ENCODE data around the gene FOSL1. TPM values are rescaled to one million over a fixed set of nuclear protein-coding genes. Genes with fewer than 3 reads are reported as not detected.

Gene FOSL1
- total and polyA plus RNA-seq, 2 experiments from 2014 or later, result 14.6 to 17.1 TPM

GRCh38 chr11:65866509-65867283 lies 33.5 kb downstream of the FOSL1 start:
- TF ChIP-seq ZNF114 (CRISPR knock-in tag; IDR thresholded peaks at IDR 0.05) (no peak), ZNF331 (CRISPR knock-in tag; IDR thresholded peaks at IDR 0.05; ENCODE audit: low read depth) (no peak), REST (IDR thresholded peaks at IDR 0.05; ENCODE audit: unreplicated experiment) (no peak), EZH2 (IDR thresholded peaks at IDR 0.05; ENCODE audit: low read depth, unreplicated experiment) (no peak), NANOG (IDR thresholded peaks at IDR 0.05; ENCODE audit: borderline replicate concordance) (no peak)
- TF ChIP-seq, protein P1, sequence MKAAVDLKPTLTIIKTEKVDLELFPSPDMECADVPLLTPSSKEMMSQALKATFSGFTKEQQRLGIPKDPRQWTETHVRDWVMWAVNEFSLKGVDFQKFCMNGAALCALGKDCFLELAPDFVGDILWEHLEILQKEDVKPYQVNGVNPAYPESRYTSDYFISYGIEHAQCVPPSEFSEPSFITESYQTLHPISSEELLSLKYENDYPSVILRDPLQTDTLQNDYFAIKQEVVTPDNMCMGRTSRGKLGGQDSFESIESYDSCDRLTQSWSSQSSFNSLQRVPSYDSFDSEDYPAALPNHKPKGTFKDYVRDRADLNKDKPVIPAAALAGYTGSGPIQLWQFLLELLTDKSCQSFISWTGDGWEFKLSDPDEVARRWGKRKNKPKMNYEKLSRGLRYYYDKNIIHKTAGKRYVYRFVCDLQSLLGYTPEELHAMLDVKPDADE (IDR thresholded peaks at IDR 0.05), result no peak
- TF ChIP-seq, protein P2, sequence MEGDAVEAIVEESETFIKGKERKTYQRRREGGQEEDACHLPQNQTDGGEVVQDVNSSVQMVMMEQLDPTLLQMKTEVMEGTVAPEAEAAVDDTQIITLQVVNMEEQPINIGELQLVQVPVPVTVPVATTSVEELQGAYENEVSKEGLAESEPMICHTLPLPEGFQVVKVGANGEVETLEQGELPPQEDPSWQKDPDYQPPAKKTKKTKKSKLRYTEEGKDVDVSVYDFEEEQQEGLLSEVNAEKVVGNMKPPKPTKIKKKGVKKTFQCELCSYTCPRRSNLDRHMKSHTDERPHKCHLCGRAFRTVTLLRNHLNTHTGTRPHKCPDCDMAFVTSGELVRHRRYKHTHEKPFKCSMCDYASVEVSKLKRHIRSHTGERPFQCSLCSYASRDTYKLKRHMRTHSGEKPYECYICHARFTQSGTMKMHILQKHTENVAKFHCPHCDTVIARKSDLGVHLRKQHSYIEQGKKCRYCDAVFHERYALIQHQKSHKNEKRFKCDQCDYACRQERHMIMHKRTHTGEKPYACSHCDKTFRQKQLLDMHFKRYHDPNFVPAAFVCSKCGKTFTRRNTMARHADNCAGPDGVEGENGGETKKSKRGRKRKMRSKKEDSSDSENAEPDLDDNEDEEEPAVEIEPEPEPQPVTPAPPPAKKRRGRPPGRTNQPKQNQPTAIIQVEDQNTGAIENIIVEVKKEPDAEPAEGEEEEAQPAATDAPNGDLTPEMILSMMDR (conservative IDR thresholded peaks at IDR 0.05; ENCODE audit: low read depth in 2 of 2), result no peak
- TF ChIP-seq, protein P3, sequence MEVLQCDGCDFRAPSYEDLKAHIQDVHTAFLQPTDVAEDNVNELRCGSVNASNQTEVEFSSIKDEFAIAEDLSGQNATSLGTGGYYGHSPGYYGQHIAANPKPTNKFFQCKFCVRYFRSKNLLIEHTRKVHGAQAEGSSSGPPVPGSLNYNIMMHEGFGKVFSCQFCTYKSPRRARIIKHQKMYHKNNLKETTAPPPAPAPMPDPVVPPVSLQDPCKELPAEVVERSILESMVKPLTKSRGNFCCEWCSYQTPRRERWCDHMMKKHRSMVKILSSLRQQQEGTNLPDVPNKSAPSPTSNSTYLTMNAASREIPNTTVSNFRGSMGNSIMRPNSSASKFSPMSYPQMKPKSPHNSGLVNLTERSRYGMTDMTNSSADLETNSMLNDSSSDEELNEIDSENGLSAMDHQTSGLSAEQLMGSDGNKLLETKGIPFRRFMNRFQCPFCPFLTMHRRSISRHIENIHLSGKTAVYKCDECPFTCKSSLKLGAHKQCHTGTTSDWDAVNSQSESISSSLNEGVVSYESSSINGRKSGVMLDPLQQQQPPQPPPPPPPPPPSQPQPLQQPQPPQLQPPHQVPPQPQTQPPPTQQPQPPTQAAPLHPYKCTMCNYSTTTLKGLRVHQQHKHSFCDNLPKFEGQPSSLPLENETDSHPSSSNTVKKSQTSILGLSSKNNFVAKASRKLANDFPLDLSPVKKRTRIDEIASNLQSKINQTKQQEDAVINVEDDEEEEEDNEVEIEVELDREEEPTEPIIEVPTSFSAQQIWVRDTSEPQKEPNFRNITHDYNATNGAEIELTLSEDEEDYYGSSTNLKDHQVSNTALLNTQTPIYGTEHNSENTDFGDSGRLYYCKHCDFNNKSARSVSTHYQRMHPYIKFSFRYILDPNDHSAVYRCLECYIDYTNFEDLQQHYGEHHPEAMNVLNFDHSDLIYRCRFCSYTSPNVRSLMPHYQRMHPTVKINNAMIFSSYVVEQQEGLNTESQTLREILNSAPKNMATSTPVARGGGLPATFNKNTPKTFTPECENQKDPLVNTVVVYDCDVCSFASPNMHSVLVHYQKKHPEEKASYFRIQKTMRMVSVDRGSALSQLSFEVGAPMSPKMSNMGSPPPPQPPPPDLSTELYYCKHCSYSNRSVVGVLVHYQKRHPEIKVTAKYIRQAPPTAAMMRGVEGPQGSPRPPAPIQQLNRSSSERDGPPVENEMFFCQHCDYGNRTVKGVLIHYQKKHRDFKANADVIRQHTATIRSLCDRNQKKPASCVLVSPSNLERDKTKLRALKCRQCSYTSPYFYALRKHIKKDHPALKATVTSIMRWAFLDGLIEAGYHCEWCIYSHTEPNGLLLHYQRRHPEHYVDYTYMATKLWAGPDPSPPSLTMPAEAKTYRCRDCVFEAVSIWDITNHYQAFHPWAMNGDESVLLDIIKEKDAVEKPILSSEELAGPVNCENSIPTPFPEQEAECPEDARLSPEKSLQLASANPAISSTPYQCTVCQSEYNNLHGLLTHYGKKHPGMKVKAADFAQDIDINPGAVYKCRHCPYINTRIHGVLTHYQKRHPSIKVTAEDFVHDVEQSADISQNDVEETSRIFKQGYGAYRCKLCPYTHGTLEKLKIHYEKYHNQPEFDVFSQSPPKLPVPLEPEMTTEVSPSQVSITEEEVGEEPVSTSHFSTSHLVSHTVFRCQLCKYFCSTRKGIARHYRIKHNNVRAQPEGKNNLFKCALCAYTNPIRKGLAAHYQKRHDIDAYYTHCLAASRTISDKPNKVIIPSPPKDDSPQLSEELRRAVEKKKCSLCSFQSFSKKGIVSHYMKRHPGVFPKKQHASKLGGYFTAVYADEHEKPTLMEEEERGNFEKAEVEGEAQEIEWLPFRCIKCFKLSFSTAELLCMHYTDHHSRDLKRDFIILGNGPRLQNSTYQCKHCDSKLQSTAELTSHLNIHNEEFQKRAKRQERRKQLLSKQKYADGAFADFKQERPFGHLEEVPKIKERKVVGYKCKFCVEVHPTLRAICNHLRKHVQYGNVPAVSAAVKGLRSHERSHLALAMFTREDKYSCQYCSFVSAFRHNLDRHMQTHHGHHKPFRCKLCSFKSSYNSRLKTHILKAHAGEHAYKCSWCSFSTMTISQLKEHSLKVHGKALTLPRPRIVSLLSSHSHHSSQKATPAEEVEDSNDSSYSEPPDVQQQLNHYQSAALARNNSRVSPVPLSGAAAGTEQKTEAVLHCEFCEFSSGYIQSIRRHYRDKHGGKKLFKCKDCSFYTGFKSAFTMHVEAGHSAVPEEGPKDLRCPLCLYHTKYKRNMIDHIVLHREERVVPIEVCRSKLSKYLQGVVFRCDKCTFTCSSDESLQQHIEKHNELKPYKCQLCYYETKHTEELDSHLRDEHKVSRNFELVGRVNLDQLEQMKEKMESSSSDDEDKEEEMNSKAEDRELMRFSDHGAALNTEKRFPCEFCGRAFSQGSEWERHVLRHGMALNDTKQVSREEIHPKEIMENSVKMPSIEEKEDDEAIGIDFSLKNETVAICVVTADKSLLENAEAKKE (CRISPR knock-in tag; IDR thresholded peaks at IDR 0.05), result no peak
- H3K27ac ChIP-seq (ENCODE audit: low read depth), result no peak overlapping the region
- peaks cover 19% of the 10 kb centered on the region for H3K27me3 ChIP-seq (ENCODE audit: insufficient read depth)
- ATAC-seq (no peak), DNase-seq (ENCODE audit: low spot score) (no peak)
- H2AFZ ChIP-seq, result no peak overlapping the region
- H4K20me1 ChIP-seq (replicated peaks; ENCODE audit: insufficient read depth), result peaks cover 6% of the 10 kb centered on the region; the same call in 1 of the 2 replicates
- Mint-ChIP-seq H3K27ac (no peak overlapping the region), H3K4me1 (peaks cover 10% of the 10 kb centered on the region), H3K9me3 (no peaks in the 10 kb centered on the region; the same call in 1 of the 3 replicates), H3K27me3 (ENCODE audit: insufficient read depth, low read depth, poor library complexity) (peaks cover 41% of the 10 kb centered on the region), H3K36me3 (ENCODE audit: low read depth) (peaks cover 33% of the 10 kb centered on the region), H3K4me3 (peak overlapping the region; percentile 91; the same call in 2 of the 3 replicates)
- peaks cover 2% of the 10 kb centered on the region; the same call in 1 of the 2 replicates for H3K4me1 ChIP-seq (ENCODE audit: insufficient read depth)
- H3K9me2 ChIP-seq (ENCODE audit: insufficient read depth), result no peaks in the 10 kb centered on the region
- peaks cover 4% of the 10 kb centered on the region; the same call in 1 of the 2 replicates for H3K36me3 ChIP-seq (ENCODE audit: insufficient read depth)
- H3F3A ChIP-seq (replicated peaks; ENCODE audit: low read depth), result peaks cover 13% of the 10 kb centered on the region
- peaks cover 2% of the 10 kb centered on the region for H3K79me2 ChIP-seq (replicated peaks; ENCODE audit: insufficient read depth)
- peak overlapping the region; percentile 96; the same call in 1 of the 2 replicates for H3K4me2 ChIP-seq
- no peak overlapping the region for H3K4me3 ChIP-seq

Measured in GM23338 (cell line).